GM12892 (cell line): ENCODE measurements around the gene EPHA1.
"Not testable (repeated sequence)": the region's sequence is repeated elsewhere in the genome, so short reads cannot be mapped to it uniquely, and the experiment has no call there.

ENCODE experiments used
- DNase-seq: peaks from one replicate; pipeline ENCODE4 v3.0.0; 2011; ENCODE audit not compliant: insufficient read length
- FAIRE-seq: peaks from 2 replicates; lab custom pipeline; 2011; peaks lifted over from hg19 to GRCh38; lab: Jason Lieb, UNC
- POLR2A ChIP-seq: IDR thresholded peaks from 2 replicates; pipeline ENCODE4 v1.6.1; 2011; ENCODE audit warnings: low read depth, low read length, control low read depth
- POLR2AphosphoS5 ChIP-seq: IDR thresholded peaks from 2 replicates; pipeline ENCODE4 v1.6.1; 2011; ENCODE audit warnings: low read depth, low read length, control low read depth
- TAF1 ChIP-seq: IDR thresholded peaks from 2 replicates; pipeline ENCODE4 v1.6.1; 2011; ENCODE audit warnings: low read depth, mild to moderate bottlenecking, control low read depth, low read length, borderline replicate concordance

The EPHA1 gene

DNA sequence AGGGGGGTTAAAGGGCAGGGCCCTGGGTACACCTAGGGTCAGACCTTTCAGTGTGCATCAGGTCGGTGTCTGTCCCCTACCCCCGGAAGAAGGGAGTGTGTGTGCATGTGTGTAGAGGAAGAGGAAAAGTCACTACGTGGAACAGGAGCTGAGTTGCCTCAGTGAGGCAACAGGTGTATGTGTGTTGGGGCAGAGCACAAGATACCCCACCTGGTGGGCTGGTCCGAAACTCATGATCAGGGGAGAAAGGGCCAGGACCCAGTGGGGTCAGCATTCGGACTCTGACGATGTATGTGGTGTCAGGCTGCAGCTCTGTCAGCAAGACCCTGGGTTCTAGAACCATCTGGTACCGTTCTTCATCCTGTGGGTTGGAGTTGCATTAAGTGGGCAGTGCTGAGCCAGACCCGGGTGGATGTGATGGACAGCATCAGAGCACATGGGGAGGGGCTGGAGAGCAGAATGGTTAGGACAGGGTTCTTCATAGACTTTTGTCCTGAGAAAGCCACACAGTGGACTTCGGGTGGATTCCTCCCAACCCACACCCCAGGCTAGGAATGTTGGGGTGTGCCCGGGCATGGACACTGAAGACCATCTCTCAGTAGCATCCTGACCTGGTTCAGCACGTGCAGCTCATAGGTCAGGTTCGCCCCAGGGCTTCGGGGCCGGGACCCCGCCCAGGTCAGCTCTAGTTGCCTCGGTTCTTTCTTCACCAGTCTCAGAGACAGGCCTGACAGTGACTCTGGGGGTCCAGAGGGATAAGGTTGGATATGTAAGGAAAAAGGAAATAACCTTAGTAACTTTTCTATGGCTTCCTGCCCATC lies 10.7 kb downstream of the EPHA1 start:
- DNase-seq = no peak
- TF ChIP-seq POLR2AphosphoS5 (no peak), POLR2A (no peak), TAF1 (no peak)
- FAIRE-seq = no peak

DNA sequence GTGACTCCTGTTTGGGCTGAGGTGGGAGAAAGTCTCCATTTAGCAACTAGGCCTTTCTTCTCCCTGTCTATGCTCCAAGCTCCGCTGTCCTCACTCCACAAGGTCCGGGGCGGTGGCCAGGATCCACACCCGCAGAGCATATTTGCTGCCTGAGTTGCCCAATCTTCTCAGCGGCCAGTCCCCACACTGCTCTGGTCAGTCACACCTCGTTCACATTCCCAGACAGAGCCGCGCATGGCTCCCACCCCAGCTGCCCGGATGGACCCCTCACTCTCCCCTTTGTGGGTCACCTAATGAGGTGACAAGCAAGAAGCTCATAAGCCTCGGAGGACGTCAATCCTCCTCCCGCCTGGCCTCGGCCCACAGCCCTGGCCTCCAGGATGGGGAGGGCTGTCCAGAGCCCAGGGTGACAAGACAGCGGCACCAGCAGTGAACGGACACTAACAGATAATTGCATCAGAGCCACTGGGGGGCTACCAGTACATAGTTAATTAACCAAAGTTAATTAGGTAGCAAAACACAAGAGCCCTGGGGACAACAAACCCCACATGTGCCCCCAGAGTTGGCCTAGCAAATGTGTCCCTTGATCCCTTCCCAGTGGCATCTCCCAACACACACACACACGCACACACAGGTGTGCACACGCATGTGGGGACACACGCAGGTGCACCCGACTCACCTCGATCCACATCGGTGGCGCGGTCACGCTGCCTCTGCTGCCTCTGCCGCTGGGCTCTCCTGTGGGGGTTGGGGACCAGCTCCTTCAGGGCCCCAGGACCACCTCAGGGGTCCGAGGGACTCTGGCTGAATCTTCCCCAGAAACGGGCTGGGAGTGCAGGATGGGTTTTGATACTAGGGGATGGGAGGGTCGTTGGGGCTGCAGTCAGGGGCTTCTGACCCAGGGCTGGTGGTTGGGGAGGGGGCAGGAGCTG lies 11.8 kb downstream of the EPHA1 start:
- no peak for TF ChIP-seq POLR2A
- no peak for TF ChIP-seq POLR2AphosphoS5
- no peak for TF ChIP-seq TAF1
- no peak for FAIRE-seq
- no peak for DNase-seq

- no peak for TF ChIP-seq POLR2AphosphoS5
- TF ChIP-seq TAF1 = no peak
- no peak for TF ChIP-seq POLR2A
- FAIRE-seq (no peak), DNase-seq (no peak)
Observed at GRCh38 chr7:143396182-143396581, 12.5 kb downstream of the EPHA1 start.

DNA sequence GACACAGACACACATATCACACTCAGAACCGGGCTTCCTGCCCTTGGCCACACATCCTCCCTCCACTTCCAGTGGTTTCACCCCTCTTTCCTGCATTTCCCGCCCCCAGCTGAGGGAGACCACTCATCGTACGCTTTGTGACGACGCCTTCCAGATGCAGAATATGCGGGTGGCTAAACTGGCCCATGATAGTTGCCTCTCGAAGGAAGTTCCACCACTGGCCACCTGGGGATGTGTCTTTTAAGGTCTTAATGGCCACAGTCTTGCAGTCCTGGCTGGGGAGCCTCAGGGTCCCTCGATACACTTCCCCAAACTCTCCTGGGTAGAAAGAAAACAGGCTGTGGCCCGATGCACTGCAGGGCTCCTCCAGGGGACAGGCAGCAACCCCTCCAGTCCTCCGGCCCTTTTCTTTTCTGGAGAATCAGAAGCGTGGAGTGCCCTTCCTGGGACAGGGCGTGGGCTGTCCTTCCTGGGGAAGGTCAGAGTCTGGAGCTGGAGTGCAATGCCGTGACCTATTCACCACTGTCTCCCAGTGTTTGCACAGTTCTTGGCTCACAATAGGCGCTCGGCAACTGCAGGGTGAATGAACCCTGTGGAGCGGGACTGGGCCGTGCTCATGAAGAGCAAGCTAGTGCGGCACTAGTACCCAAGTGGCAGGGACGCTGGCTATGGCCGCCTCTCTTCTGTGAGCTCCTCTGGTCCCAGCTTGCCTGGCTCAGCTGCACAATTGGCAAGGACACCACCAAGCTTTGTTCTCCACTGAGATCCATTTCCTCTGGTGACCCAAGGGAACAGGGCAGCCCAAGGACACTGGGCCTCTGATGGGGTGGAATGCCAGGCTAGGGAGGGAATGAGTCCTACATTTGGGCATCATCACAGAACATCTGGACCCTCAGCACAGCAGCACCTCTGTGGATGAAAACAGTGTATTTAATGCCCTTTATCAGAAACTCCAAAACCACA lies 13.2 kb downstream of the EPHA1 start:
- TF ChIP-seq POLR2A (no peak), TAF1 (no peak), POLR2AphosphoS5 (no peak)
- FAIRE-seq = no peak
- DNase-seq = no peak

DNA sequence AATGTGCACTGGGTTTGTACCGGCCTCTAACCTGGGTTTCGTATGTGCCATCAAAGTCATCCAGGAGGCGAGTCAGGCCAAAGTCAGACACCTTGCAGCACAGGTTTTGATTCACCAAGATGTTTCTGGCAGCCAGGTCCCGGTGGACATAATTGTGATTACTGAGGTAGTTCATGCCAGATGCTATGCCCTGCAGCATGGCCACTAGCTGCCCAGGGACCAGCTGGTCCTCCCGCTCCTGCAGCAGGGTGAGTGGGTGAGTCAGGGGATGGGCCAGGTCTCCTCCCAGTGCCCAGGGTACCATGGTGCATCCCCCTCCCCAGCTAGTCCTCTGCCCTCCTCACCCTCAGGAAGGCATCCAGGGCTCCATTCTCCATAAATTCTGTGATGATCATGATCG lies 13.9 kb downstream of the EPHA1 start:
- TF ChIP-seq TAF1 (no peak), POLR2AphosphoS5 (no peak), POLR2A (no peak)
- FAIRE-seq = no peak

DNA sequence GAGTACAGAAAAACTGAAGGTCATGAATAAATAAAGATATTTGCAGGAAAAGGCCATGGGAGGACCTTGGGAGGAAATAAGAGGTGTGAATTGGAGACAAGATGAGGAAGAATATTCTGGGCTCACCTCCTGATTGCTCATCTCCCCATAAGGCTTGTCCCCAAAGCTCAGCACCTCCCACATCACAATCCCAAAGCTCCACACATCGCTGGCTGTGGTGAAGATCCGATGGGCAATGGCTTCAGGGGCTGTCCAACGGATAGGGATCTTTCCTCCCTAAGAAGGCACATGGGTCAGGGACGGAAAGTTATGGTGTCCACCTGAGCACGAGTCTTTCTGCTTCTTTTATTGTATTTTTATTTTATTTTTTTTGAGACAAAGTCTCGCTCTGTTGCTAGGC lies 14.6 kb downstream of the EPHA1 start:
- no peak; the same call in 1 of the 2 replicates for TF ChIP-seq POLR2AphosphoS5
- TF ChIP-seq POLR2A = no peak
- no peak for TF ChIP-seq TAF1
- FAIRE-seq = no peak
- DNase-seq = no peak

More for the DNA sequence above, 13.9 kb downstream of the EPHA1 start:
- no peak for DNase-seq

- TF ChIP-seq POLR2AphosphoS5 = no peak
- DNase-seq (no peak), FAIRE-seq (no peak)
Observed at GRCh38 chr7:143393267-143394041, 15.2 kb downstream of the EPHA1 start.

GRCh38 chr7:143392875-143393266 lies 15.8 kb downstream of the EPHA1 start:
- TF ChIP-seq POLR2A (no peak), TAF1 (no peak), POLR2AphosphoS5 (no peak; the same call in 1 of the 2 replicates)
- DNase-seq = no peak
- FAIRE-seq = no peak

DNA sequence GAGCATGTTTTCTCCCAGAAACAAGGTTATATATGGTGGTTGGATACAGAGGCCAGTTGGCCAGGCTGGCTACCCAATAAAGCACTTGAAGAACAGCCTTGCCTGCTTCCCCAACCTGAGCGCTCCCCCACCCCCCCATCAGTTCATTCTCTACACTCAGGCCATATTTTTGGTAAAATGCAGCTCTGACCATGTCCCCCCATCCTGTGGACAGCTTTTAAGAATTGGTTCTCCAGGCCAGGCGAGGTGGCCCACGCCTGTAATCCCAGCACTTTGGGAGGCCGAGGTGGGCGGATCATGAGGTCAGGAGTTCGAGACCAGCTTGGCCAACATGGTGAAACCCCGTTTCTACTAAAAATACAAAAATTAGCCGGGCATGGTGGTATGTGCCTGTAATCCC lies 16.2 kb downstream of the EPHA1 start:
- not testable (repeated sequence) for DNase-seq, FAIRE-seq

- TF ChIP-seq POLR2AphosphoS5 = peak; percentile 63
- TF ChIP-seq POLR2A = peak; percentile 43; the same call in 1 of the 2 replicates
- TF ChIP-seq TAF1 = no peak
- FAIRE-seq (no peak), DNase-seq (no peak)
Observed at GRCh38 chr7:143391462-143392404, 16.9 kb downstream of the EPHA1 start.
